Measurements from ENCODE around the gene EIF2S3B.
"Not testable (repeated sequence)": the region's sequence is repeated elsewhere in the genome, so short reads cannot be mapped to it uniquely, and the experiment has no call there.

EIF2S3B gene

GRCh38 chr12:10505620-10506019, at the start of gene EIF2S3B:
Gene EIF2S3B, plus strand, starts transcription at chr12:10505890. Its CDS starts 13 bp downstream, at chr12:10505903.
- H3K9me3 Mint-ChIP-seq = no peaks in the 10 kb centered on the region
- no peak within 1 kb of the TSS for H3K27ac Mint-ChIP-seq
- H3K36me3 Mint-ChIP-seq = no peaks in the 10 kb centered on the region
- no peak for ATAC-seq
- no peak within 1 kb of the TSS for H3K4me3 Mint-ChIP-seq
- H3K4me1 Mint-ChIP-seq = no peaks in the 10 kb centered on the region
- H3K27me3 Mint-ChIP-seq = peaks cover 8% of the 10 kb centered on the region

DNA sequence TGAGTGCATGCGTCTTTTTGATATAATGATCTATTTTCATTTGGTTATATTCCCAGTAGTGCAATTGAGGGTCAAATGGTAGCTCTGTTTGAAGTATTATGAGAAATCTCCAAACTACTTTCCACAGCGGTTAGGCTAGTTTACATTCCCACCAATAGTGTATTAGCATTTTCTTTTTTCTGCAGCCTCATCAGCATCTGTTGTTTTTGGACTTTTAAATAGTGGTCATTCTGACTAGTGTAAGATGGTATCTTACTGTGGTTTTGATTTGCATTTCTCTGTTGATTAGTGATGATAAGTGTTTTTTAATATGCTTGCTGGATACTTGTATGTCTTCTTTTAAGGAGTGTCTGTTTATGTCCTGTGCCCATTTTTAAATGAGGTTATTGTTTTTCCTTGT, 48.8 kb upstream of the EIF2S3B start:
- Mint-ChIP-seq H3K9me3 (peaks cover 28% of the 10 kb centered on the region), H3K36me3 (no peaks in the 10 kb centered on the region), H3K27ac (no peak overlapping the region), H3K27me3 (no peaks in the 10 kb centered on the region), H3K4me3 (no peak overlapping the region), H3K4me1 (no peaks in the 10 kb centered on the region)
- ATAC-seq = no peak

- H3K4me3 Mint-ChIP-seq = no peak overlapping the region
Observed at GRCh38 chr12:10457760-10458159, 47.9 kb upstream of the EIF2S3B start.

DNA sequence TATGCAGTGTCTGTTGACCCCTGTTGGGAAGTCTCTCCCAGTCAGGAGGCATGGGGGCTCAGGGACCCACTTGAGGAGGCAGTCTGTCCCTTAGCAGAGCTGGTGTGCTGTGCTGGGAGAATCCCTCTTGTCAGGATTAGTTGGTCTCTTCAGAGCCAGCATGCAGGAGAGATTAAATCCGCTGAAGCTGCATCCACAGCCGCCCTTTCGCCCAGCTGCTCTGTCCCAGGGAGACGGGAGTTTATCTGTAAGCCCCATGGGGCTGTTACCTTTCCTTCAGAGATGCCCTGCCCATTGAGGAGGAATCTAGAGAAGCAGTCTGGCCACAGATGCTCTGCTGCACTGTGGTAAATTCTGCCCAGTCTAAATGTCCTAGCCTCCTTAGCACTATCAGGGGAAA, 39.4 kb upstream of the EIF2S3B start:
- H3K4me3 Mint-ChIP-seq = no peak overlapping the region
- ATAC-seq = no peak

More at GRCh38 chr12:10457760-10458159, 47.9 kb upstream of the EIF2S3B start:
- ATAC-seq = no peak
- Mint-ChIP-seq H3K4me1 (no peaks in the 10 kb centered on the region), H3K36me3 (no peaks in the 10 kb centered on the region), H3K27ac (no peak overlapping the region), H3K9me3 (peaks cover 31% of the 10 kb centered on the region), H3K27me3 (no peaks in the 10 kb centered on the region)

GRCh38 chr12:10469701-10470100, 36.0 kb upstream of the EIF2S3B start:
- Mint-ChIP-seq H3K27me3 (peaks cover 22% of the 10 kb centered on the region), H3K4me3 (no peak overlapping the region), H3K27ac (no peak overlapping the region), H3K36me3 (no peaks in the 10 kb centered on the region), H3K4me1 (peaks cover 5% of the 10 kb centered on the region), H3K9me3 (peaks cover 5% of the 10 kb centered on the region)
- peak; percentile 67 for ATAC-seq

More for the DNA sequence above, 39.4 kb upstream of the EIF2S3B start:
- H3K27ac Mint-ChIP-seq = no peak overlapping the region
- no peaks in the 10 kb centered on the region for H3K36me3 Mint-ChIP-seq
- peaks cover 22% of the 10 kb centered on the region for H3K27me3 Mint-ChIP-seq
- peaks cover 5% of the 10 kb centered on the region for H3K9me3 Mint-ChIP-seq
- peaks cover 5% of the 10 kb centered on the region for H3K4me1 Mint-ChIP-seq

DNA sequence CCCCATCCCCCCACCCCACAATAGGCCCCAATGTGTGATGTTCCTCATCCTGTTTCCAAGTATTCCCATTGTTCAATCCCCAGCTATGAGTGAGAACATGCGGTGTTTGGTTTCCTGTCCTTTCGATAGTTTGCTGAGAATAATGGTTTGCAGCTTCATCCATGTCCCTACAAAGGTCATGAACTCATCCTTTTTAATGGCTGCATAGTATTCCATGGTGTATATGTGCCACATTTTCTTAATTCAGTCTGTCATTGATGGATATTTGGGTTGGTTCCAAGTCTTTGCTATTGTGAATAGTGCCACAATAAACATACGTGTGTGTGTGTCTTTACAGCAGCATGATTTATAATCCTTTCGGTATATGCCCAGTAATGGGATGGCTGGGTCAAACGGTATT, 32.9 kb upstream of the EIF2S3B start:
- H3K36me3 Mint-ChIP-seq, ATAC-seq, H3K27ac Mint-ChIP-seq, H3K4me3 Mint-ChIP-seq, H3K27me3 Mint-ChIP-seq, H3K9me3 Mint-ChIP-seq, H3K4me1 Mint-ChIP-seq: not testable (repeated sequence)

GRCh38 chr12:10481901-10482300, 23.8 kb upstream of the EIF2S3B start:
- H3K9me3 Mint-ChIP-seq, H3K36me3 Mint-ChIP-seq, ATAC-seq, H3K4me3 Mint-ChIP-seq, H3K4me1 Mint-ChIP-seq, H3K27ac Mint-ChIP-seq: not testable (repeated sequence)
- peaks cover 41% of the 10 kb centered on the region for H3K27me3 Mint-ChIP-seq

DNA sequence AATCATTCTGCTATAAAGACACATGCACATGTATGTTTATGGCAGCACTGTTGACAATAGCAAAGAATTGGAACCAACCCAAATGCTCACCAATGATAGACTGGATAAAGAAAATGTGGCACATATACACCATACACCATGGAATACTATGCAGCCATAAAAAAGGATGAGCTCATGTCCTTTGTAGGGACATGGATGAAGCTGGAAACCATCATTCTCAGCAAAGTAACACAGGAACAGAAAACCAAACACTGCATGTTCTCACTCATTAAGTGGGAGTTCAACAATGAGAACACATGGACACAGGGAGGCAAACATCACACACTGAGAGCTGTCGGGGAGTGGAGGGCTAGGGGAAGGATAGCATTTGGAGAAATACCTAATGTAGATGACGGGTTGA, 18.4 kb upstream of the EIF2S3B start:
- not testable (repeated sequence) for ATAC-seq, H3K27ac Mint-ChIP-seq, H3K4me1 Mint-ChIP-seq, H3K36me3 Mint-ChIP-seq, H3K9me3 Mint-ChIP-seq, H3K4me3 Mint-ChIP-seq
- peaks cover 17% of the 10 kb centered on the region for H3K27me3 Mint-ChIP-seq

DNA sequence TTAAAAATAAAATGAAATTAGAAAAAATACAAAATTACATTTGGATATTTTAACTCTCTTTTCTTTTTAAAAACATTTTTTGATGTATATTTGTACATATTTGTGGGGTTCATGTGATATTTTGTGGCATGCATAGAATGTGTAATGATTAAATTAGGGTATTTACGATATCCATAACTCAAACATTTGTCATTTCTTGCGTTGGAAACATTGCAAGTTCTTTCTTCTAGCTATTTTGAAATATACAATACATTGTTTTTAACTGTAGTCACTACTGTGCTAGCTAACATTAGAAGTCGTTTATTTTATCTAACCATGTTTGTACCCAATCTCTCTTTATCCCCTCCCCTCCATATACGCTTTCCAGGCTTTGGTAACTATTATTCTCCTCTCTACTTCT, 13.9 kb upstream of the EIF2S3B start:
- no peak for ATAC-seq
- Mint-ChIP-seq H3K27ac (no peak overlapping the region), H3K4me3 (no peak overlapping the region), H3K27me3 (peaks cover 27% of the 10 kb centered on the region), H3K4me1 (no peaks in the 10 kb centered on the region), H3K9me3 (peaks cover 4% of the 10 kb centered on the region), H3K36me3 (no peaks in the 10 kb centered on the region)

DNA sequence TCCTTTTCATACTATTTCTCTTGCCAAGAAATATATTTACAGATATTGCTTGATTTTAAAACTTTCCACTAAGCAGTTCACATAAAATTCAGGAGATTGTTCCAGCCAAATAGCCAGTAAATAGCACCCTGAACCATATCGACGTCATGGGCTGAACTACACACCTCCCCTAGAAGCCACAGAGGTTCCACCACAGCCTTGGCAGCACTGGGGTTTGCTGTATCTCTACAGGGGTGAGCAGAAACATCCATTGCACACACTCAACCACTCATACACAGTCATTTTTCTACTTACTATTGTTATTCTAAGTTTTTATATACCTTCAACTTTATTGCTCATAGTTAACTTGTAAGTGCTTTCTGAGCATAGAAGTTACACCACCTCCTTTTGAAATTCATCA, 8.1 kb upstream of the EIF2S3B start:
- no peak overlapping the region for H3K4me3 Mint-ChIP-seq
- H3K4me1 Mint-ChIP-seq = no peaks in the 10 kb centered on the region
- H3K9me3 Mint-ChIP-seq = no peaks in the 10 kb centered on the region
- H3K27ac Mint-ChIP-seq = no peak overlapping the region
- H3K36me3 Mint-ChIP-seq = no peaks in the 10 kb centered on the region
- H3K27me3 Mint-ChIP-seq = peaks cover 27% of the 10 kb centered on the region
- no peak for ATAC-seq

DNA sequence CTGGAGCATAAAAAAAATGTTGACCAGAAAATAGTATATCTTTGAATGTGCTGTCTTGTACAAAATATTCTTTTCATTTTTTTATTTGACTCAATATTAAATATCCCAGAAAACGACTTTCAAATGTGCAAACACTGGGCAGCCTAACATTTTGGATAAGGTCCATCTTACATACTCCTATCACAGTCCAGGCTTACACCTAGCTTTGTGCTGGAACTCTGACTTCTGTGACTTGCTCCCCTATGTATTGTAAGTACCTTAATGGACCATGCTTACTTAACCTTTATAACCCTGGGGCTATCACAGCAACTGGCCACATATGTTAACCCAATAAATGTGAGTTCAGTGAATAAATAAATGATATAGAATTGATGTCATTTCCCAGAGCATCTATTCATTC, 7.6 kb upstream of the EIF2S3B start:
- Mint-ChIP-seq H3K27me3 (peaks cover 31% of the 10 kb centered on the region), H3K4me3 (no peak overlapping the region), H3K27ac (no peak overlapping the region), H3K9me3 (no peaks in the 10 kb centered on the region), H3K36me3 (no peaks in the 10 kb centered on the region), H3K4me1 (no peaks in the 10 kb centered on the region)
- no peak for ATAC-seq

- Mint-ChIP-seq H3K4me1 (no peaks in the 10 kb centered on the region), H3K27me3 (peaks cover 15% of the 10 kb centered on the region), H3K27ac (no peak overlapping the region), H3K9me3 (no peaks in the 10 kb centered on the region), H3K36me3 (no peaks in the 10 kb centered on the region), H3K4me3 (no peak overlapping the region)
- ATAC-seq = no peak
Observed at GRCh38 chr12:10501030-10501429, 4.7 kb upstream of the EIF2S3B start.

- H3K36me3 Mint-ChIP-seq = no peaks in the 10 kb centered on the region
- no peaks in the 10 kb centered on the region for H3K4me1 Mint-ChIP-seq
- peaks cover 8% of the 10 kb centered on the region for H3K27me3 Mint-ChIP-seq
- no peak overlapping the region for H3K27ac Mint-ChIP-seq
- H3K9me3 Mint-ChIP-seq = no peaks in the 10 kb centered on the region
- no peak for ATAC-seq
- H3K4me3 Mint-ChIP-seq = no peak overlapping the region
Observed at GRCh38 chr12:10503460-10503859, 2.2 kb upstream of the EIF2S3B start.

DNA sequence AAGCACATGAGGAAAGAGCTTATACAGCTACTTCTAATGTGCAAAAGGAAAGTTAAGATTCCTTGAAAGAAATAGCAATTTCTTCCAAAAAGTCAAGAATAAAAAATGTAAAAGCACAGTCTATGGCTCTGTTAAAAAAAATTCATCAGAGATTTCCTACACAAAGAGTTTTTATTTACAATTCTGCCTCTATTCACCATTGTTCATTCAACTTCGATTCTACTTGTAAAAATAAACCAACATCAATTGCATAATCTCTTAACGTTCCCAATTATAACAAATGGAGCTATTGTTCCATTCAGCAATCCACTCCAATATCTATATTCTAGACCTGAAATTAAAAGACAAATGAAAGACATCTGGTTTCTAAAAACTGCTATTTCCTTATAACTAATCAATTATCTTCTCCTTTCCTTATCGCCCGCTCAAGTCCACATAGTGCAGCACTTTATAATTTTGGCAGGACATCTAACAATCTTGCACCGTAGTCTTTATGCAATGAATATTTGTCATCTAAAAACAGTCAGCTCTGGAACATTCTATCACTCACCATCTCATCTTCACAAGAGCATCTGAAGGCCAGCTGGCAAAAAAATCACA, 6.2 kb downstream of the EIF2S3B start:
- no peak overlapping the region for H3K4me3 Mint-ChIP-seq
- no peaks in the 10 kb centered on the region for H3K36me3 Mint-ChIP-seq
- H3K4me1 Mint-ChIP-seq = no peaks in the 10 kb centered on the region
- H3K27me3 Mint-ChIP-seq = peaks cover 14% of the 10 kb centered on the region
- H3K27ac Mint-ChIP-seq = no peak overlapping the region
- no peaks in the 10 kb centered on the region for H3K9me3 Mint-ChIP-seq
- ATAC-seq = no peak

DNA sequence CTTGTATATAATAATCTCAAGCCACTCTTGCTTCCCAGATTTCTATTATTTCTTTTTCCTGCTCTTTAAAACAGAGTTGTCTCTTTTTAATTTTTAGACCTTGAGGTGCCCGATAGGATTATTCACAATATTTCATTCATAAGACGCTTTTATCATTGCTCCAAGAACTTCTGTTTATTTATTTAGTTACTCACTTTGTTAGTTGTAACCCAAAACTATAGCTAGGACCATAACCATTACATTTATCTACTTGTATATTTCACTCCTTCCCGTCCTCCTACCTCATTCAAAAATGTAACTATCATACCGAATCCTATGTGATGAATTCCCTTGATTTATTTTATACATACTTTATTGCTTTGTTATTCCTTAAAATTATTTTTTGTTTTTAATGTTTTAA, 7.1 kb downstream of the EIF2S3B start:
- Mint-ChIP-seq H3K36me3 (no peaks in the 10 kb centered on the region), H3K4me3 (no peak overlapping the region), H3K4me1 (no peaks in the 10 kb centered on the region), H3K27me3 (peaks cover 20% of the 10 kb centered on the region), H3K9me3 (no peaks in the 10 kb centered on the region), H3K27ac (no peak overlapping the region)
- no peak for ATAC-seq

DNA sequence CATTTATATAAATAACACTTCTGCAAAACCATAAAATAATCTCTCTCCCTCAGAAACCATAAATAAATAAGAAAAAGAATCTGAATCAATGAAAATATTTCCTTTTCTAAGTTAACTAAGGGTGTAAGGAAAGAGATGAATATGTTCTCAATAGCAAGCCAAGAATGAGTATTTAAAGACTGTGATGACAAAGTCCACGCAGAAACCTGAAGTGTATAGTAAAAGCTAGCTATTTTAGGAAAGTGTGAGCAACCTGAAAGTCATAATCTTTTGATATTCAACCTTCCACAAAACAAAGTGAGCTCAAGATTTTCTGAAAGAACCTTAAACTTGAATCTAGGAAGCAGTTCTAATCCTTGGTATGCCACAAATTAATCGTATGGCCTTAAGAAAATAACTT, 15.9 kb downstream of the EIF2S3B start:
- Mint-ChIP-seq H3K9me3 (no peaks in the 10 kb centered on the region), H3K27ac (no peak overlapping the region), H3K4me1 (no peaks in the 10 kb centered on the region), H3K27me3 (peaks cover 7% of the 10 kb centered on the region), H3K4me3 (no peak overlapping the region), H3K36me3 (no peaks in the 10 kb centered on the region)
- ATAC-seq = no peak

Data from stimulated activated memory B cell treated with anti-CD40 and anti-IgM and Interleukin-4, amounts not matched to agents 10 μg/mL and 1 μg/mL and 100 μg/mL, for 72 hours (primary cell).